ENCODE data around the gene ORC3. TPM values are rescaled to one million over a fixed set of nuclear protein-coding genes. Genes with fewer than 3 reads are reported as not detected.
A peak's percentile ranks its signal among the peaks of the same experiment; 100 is the strongest.

The ORC3 gene
- total RNA-seq, 1 experiment from 2014 or later, result 25.7 TPM

DNA sequence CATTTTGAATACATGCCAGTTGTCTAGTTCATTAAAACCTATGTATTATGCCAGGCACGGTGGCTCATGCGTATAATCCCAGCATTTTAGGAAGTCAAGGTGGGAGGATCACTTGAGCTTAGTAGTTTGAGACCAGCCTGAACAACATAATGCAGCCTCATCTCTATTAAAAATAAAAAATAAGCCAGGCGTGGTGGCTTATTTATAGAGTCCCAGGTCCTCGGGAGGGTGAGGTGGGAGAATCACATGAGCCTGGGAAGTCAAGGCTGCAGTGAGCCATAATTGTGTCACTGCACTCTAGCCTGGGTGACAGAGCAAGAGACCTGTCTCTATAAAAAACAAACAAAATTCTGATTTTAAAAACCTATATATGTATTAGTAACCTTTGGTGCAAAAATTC lies 27.5 kb downstream of the ORC3 start:
- BruUV-seq (replicated peaks), result no TSS peak
- TF ChIP-seq EZH2 (IDR thresholded peaks at IDR 0.05; ENCODE audit: low read length, unreplicated experiment) (no peak), EZH2phosphoT487 (IDR thresholded peaks at IDR 0.05; ENCODE audit: borderline replicate concordance, low read length) (no peak)
- TF ChIP-seq, protein P1, sequence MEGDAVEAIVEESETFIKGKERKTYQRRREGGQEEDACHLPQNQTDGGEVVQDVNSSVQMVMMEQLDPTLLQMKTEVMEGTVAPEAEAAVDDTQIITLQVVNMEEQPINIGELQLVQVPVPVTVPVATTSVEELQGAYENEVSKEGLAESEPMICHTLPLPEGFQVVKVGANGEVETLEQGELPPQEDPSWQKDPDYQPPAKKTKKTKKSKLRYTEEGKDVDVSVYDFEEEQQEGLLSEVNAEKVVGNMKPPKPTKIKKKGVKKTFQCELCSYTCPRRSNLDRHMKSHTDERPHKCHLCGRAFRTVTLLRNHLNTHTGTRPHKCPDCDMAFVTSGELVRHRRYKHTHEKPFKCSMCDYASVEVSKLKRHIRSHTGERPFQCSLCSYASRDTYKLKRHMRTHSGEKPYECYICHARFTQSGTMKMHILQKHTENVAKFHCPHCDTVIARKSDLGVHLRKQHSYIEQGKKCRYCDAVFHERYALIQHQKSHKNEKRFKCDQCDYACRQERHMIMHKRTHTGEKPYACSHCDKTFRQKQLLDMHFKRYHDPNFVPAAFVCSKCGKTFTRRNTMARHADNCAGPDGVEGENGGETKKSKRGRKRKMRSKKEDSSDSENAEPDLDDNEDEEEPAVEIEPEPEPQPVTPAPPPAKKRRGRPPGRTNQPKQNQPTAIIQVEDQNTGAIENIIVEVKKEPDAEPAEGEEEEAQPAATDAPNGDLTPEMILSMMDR (conservative IDR thresholded peaks at IDR 0.05; ENCODE audit: low read depth, low read length), result no peak
- H3K9me2 ChIP-seq (replicated peaks; ENCODE audit: low read length), result no peaks in the 10 kb centered on the region
- H2AFZ ChIP-seq (ENCODE audit: low read length), result no peak overlapping the region
- CTCF ChIA-PET, result no interaction called here
- no peaks in the 10 kb centered on the region for H3F3A ChIP-seq (ENCODE audit: low read length, unreplicated experiment)
- no peaks in the 10 kb centered on the region for H3K27me3 ChIP-seq (ENCODE audit: low read length)
- H3K79me2 ChIP-seq (ENCODE audit: low read length), result no peaks in the 10 kb centered on the region
- POLR2A ChIA-PET (ENCODE audit: unreplicated experiment), result no interaction called here
- no peak overlapping the region for H3K9ac ChIP-seq (ENCODE audit: low read length)
- DNase-seq (no peak), ATAC-seq (no peak)
- H3K27ac ChIP-seq (ENCODE audit: low read length), result no peak overlapping the region
- H3K4me1 ChIP-seq (ENCODE audit: insufficient read depth, low read length), result peaks cover 3% of the 10 kb centered on the region; the same call in 1 of the 2 replicates
- H4K20me1 ChIP-seq (ENCODE audit: low read length), result no peaks in the 10 kb centered on the region
- H3K4me2 ChIP-seq (ENCODE audit: low read length), result no peak overlapping the region
- H3K9me3 ChIP-seq (ENCODE audit: low read length), result no peaks in the 10 kb centered on the region
- no peak overlapping the region for H3K4me3 ChIP-seq (ENCODE audit: low read length)
- H3K36me3 ChIP-seq (ENCODE audit: low read depth, low read length), result peaks cover 8% of the 10 kb centered on the region
- intact Hi-C loops (cut with micrococcal nuclease), result no loop called here

DNA sequence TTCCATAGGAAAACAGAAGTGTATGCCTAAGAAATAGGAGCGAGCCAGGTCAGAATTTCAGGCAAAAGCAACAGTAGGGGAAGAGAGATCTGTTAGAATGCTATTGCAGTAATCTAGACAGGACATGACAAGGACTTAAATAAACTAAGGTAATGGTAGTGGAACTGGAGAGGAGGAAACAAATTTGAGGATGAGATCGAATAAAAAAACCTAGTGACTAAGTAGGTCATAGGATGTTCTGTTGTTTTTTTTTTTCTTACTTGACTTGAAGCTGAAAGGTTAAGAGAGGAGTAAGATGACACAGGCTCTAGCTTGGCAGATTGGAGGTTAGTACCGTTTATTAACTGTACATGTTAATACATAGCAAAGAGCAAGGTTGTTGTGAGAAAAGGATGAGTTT lies 28.6 kb downstream of the ORC3 start:
- TF ChIP-seq EZH2 (IDR thresholded peaks at IDR 0.05; ENCODE audit: low read length, unreplicated experiment), result no peak
- TF ChIP-seq EZH2phosphoT487 (IDR thresholded peaks at IDR 0.05; ENCODE audit: borderline replicate concordance, low read length), result no peak
- TF ChIP-seq, protein P1 (conservative IDR thresholded peaks at IDR 0.05; ENCODE audit: low read depth, low read length), result no peak
- intact Hi-C loops (cut with micrococcal nuclease), result no loop called here
- Histone ChIP-seq H3K9ac (ENCODE audit: low read length) (no peak overlapping the region), H3K9me3 (ENCODE audit: low read length) (no peaks in the 10 kb centered on the region), H2AFZ (ENCODE audit: low read length) (no peak overlapping the region), H3K4me3 (ENCODE audit: low read length) (no peak overlapping the region), H3K4me1 (ENCODE audit: insufficient read depth, low read length) (peaks cover 3% of the 10 kb centered on the region; the same call in 1 of the 2 replicates), H3K9me2 (replicated peaks; ENCODE audit: low read length) (no peaks in the 10 kb centered on the region), H3F3A (ENCODE audit: low read length, unreplicated experiment) (no peaks in the 10 kb centered on the region), H3K27ac (ENCODE audit: low read length) (no peak overlapping the region), H3K79me2 (ENCODE audit: low read length) (no peaks in the 10 kb centered on the region), H3K4me2 (ENCODE audit: low read length) (no peak overlapping the region), H3K27me3 (ENCODE audit: low read length) (no peaks in the 10 kb centered on the region), H3K36me3 (ENCODE audit: low read depth, low read length) (0 out of 2 replicates have a peak, but pooled peaks cover 3% of the 10 kb centered on the region), H4K20me1 (ENCODE audit: low read length) (no peaks in the 10 kb centered on the region)
- peak; percentile 25 for DNase-seq
- CTCF ChIA-PET, result no interaction called here
- peak; percentile 49 for ATAC-seq
- POLR2A ChIA-PET (ENCODE audit: unreplicated experiment), result interaction anchor here (0.5 kb wide), 1 partner anchor 94 kb away, joined by 3 read pairs; no protein-coding TSS in a partner anchor
- no TSS peak for BruUV-seq (replicated peaks)

DNA sequence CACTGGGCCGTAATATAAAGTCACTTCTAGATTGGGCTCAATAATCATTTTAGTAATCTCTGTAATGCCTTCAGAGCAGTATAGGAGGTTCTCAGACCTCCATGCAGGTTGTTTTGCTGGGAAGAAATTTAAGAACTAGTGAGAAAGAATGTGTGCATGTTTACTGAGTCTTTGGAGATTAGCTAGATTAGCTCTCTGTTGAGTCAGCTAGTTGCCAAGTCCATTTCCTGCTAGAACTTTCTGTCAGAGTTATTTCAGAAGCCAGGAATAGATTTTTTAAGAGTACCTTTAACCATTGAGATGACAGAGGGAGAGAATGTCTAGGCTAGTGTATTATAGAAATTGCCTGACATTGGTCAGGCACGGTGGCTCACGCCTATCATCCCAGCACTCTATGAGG lies 33.3 kb downstream of the ORC3 start:
- no peaks in the 10 kb centered on the region for H3K9me3 ChIP-seq (ENCODE audit: low read length)
- no peaks in the 10 kb centered on the region for H3K9me2 ChIP-seq (replicated peaks; ENCODE audit: low read length)
- no peaks in the 10 kb centered on the region for H3K27me3 ChIP-seq (ENCODE audit: low read length)
- TF ChIP-seq EZH2 (IDR thresholded peaks at IDR 0.05; ENCODE audit: low read length, unreplicated experiment) (no peak), EZH2phosphoT487 (IDR thresholded peaks at IDR 0.05; ENCODE audit: borderline replicate concordance, low read length) (no peak)
- TF ChIP-seq, protein P1 (conservative IDR thresholded peaks at IDR 0.05; ENCODE audit: low read depth, low read length), result no peak
- POLR2A ChIA-PET (ENCODE audit: unreplicated experiment), result no interaction called here
- H3K4me2 ChIP-seq (ENCODE audit: low read length), result no peak overlapping the region
- no peak overlapping the region for H3K9ac ChIP-seq (ENCODE audit: low read length)
- no peak overlapping the region for H2AFZ ChIP-seq (ENCODE audit: low read length)
- BruUV-seq (replicated peaks), result no TSS peak
- intact Hi-C loops (cut with micrococcal nuclease), result no loop called here
- no peaks in the 10 kb centered on the region for H3F3A ChIP-seq (ENCODE audit: low read length, unreplicated experiment)
- CTCF ChIA-PET, result no interaction called here
- ATAC-seq (no peak), DNase-seq (no peak)
- no peak overlapping the region for H3K27ac ChIP-seq (ENCODE audit: low read length)
- H3K36me3 ChIP-seq (ENCODE audit: low read depth, low read length), result 0 out of 2 replicates have a peak, but pooled peaks cover 3% of the 10 kb centered on the region
- no peaks in the 10 kb centered on the region for H3K79me2 ChIP-seq (ENCODE audit: low read length)
- no peak overlapping the region for H3K4me3 ChIP-seq (ENCODE audit: low read length)
- no peaks in the 10 kb centered on the region for H4K20me1 ChIP-seq (ENCODE audit: low read length)
- H3K4me1 ChIP-seq (ENCODE audit: insufficient read depth, low read length), result peaks cover 3% of the 10 kb centered on the region; the same call in 1 of the 2 replicates

Data from PC-3 (cell line).